SK-N-SH (cell line): Measurements from ENCODE around the gene CPOX. TPM values are rescaled to one million over a fixed set of nuclear protein-coding genes. Genes with fewer than 3 reads are reported as not detected.

Experiments
- CTCF ChIA-PET: fragments of 300-600, 350-600 bp; formaldehyde crosslinking; extraction: SDS; loops from one replicate; lab custom pipeline; 2021; lab: Yijun Ruan, JAX
- POLR2A ChIA-PET: fragments of 350-600 bp; sonication (Branson Sonifier 250); formaldehyde crosslinking; extraction: SDS; loops from one replicate; lab custom pipeline; 2020; ENCODE audit warnings: antibody characterized with exemption, inconsistent platforms; lab: Yijun Ruan, JAX
- DNase-seq: peaks from one replicate; pipeline ENCODE4 v3.0.0; 2012
- H2AFZ ChIP-seq: fragments of 200-600 bp; sonication (generic); 2 replicates; pipeline ENCODE4 v1.8.1; 2016; ENCODE audit warnings: antibody characterized with exemption, mild to moderate bottlenecking, low read depth
- H3F3A ChIP-seq: fragments of 200-600 bp; sonication (generic); replicated peaks from 2 replicates; pipeline ENCODE3; 2016; ENCODE audit warnings: antibody characterized with exemption, mild to moderate bottlenecking; ENCODE audit not compliant: insufficient read depth
- H3K27ac ChIP-seq, 2 experiments: fragments of 200-500 bp in 1 of 2; fragments of 200-600 bp in 1 of 2; sonication (Bioruptor generic) in 1 of 2; sonication (generic), shearing (Covaris generic) in 1 of 2; 2 replicates each; pipeline versions ENCODE4 v1.5.1 to v1.6.1; 2014 to 2016; ENCODE audit warnings: low read depth in 2 of 2, inconsistent platforms in 1 of 2, low read length in 1 of 2, mild to moderate bottlenecking in 1 of 2, mixed read lengths in 1 of 2
- H3K27me3 ChIP-seq: fragments of 200-600 bp; sonication (generic), shearing (Covaris generic); 2 replicates; pipeline ENCODE4 v1.6.1; 2016; ENCODE audit warnings: mixed run types; ENCODE audit not compliant: insufficient read depth
- H3K36me3 ChIP-seq, 2 experiments: fragments of 200-500 bp in 1 of 2; fragments of 200-600 bp in 1 of 2; sonication (Bioruptor generic) in 1 of 2; sonication (generic) in 1 of 2; replicated peaks in 1 of 2; 2 replicates each; pipeline versions ENCODE3 to v1.5.1; 2014 to 2016; ENCODE audit warnings: low read length in 1 of 2, mild to moderate bottlenecking in 1 of 2; ENCODE audit not compliant: insufficient read depth in 2 of 2, control insufficient read depth in 1 of 2
- H3K4me1 ChIP-seq, 2 experiments: fragments of 200-500 bp in 1 of 2; fragments of 200-600 bp in 1 of 2; sonication (Bioruptor generic) in 1 of 2; sonication (generic), shearing (Covaris generic) in 1 of 2; 2 replicates each; pipeline versions ENCODE4 v1.5.1 to v1.6.1; 2014 to 2016; ENCODE audit warnings: low read depth in 1 of 2, low read length in 1 of 2, mixed run types in 1 of 2; ENCODE audit not compliant: insufficient read depth in 2 of 2, control insufficient read depth in 1 of 2
- H3K4me2 ChIP-seq: fragments of 200-600 bp; sonication (generic), shearing (Covaris generic); 2 replicates; pipeline ENCODE4 v1.6.1; 2017; ENCODE audit warnings: mixed run types
- H3K4me3 ChIP-seq, 2 experiments: fragments of 200-500 bp in 1 of 2; fragments of 200-600 bp in 1 of 2; sonication (Bioruptor generic) in 1 of 2; sonication (generic), shearing (Covaris generic) in 1 of 2; 2 replicates each; pipeline versions ENCODE4 v1.5.1 to v1.8.1; 2014 to 2016; ENCODE audit warnings: low read depth in 2 of 2, inconsistent platforms in 1 of 2, low read length in 1 of 2, mild to moderate bottlenecking in 1 of 2, mixed read lengths in 1 of 2, moderate library complexity in 1 of 2
- H3K79me2 ChIP-seq: fragments of 200-600 bp; sonication (generic); 2 replicates; pipeline ENCODE4 v1.8.1; 2017; ENCODE audit warnings: mild to moderate bottlenecking; ENCODE audit not compliant: insufficient read depth
- H3K9ac ChIP-seq: fragments of 200-600 bp; sonication (generic); 2 replicates; pipeline ENCODE4 v1.6.1; 2017; ENCODE audit warnings: mixed run types
- H3K9me2 ChIP-seq: fragments of 200-600 bp; sonication (generic); 2 replicates; pipeline ENCODE4 v1.6.1; 2017; ENCODE audit warnings: mixed run types
- H3K9me3 ChIP-seq: fragments of 200-600 bp; sonication (generic); 2 replicates; pipeline ENCODE4 v1.6.1; 2017; ENCODE audit warnings: mixed run types, mild to moderate bottlenecking, moderate library complexity
- H4K20me1 ChIP-seq: fragments of 200-600 bp; sonication (generic); 2 replicates; pipeline ENCODE4 v1.6.1; 2017; ENCODE audit warnings: mild to moderate bottlenecking, mixed run types; ENCODE audit not compliant: insufficient read depth
- CHD2 ChIP-seq: fragments of 150-350 bp; IDR thresholded peaks from 2 replicates; pipeline ENCODE4 v1.6.1; 2018; ENCODE audit warnings: low read length; ENCODE audit not compliant: partially characterized antibody
- ELF1 ChIP-seq: IDR thresholded peaks from 2 replicates; pipeline ENCODE4 v1.4.0; 2012
- EP300 ChIP-seq, 2 experiments: IDR thresholded peaks; 2 replicates each; pipeline versions ENCODE4 v1.4.0 to v1.6.1; 2012; ENCODE audit warnings: borderline replicate concordance in 1 of 2, low read depth in 1 of 2, low read length in 1 of 2
- EZH2phosphoT487 ChIP-seq: fragments of 200-600 bp; sonication (generic); IDR thresholded peaks from 2 replicates; pipeline ENCODE4 v1.6.1; 2017; ENCODE audit warnings: low read depth, mixed run types, mild to moderate bottlenecking, antibody characterized with exemption, moderate library complexity, borderline replicate concordance
- FOXJ3 ChIP-seq: sonication (generic); formaldehyde crosslinking; IDR thresholded peaks from 2 replicates; pipeline ENCODE4 v1.5.1; 2020; ENCODE audit warnings: mild to moderate bottlenecking, missing genetic modification reagents
- GABPA ChIP-seq: IDR thresholded peaks from 2 replicates; pipeline ENCODE4 v1.4.0; 2012; ENCODE audit warnings: low read depth, mild to moderate bottlenecking
- JUND ChIP-seq: IDR thresholded peaks from 2 replicates; pipeline ENCODE4 v1.4.0; 2012
- MXI1 ChIP-seq: IDR thresholded peaks from 2 replicates; pipeline ENCODE4 v1.6.1; 2012; ENCODE audit warnings: mild to moderate bottlenecking, low read depth, low read length, improper control_type of control experiment
- NFIC ChIP-seq: IDR thresholded peaks from 2 replicates; pipeline ENCODE4 v1.4.0; 2012; ENCODE audit warnings: borderline replicate concordance
- NRF1 ChIP-seq: IDR thresholded peaks from 2 replicates; pipeline ENCODE4 v1.6.1; 2012; ENCODE audit warnings: low read depth, mild to moderate bottlenecking, low read length
- POLR2AphosphoS5 ChIP-seq: IDR thresholded peaks from 2 replicates; pipeline ENCODE4 v1.6.1; 2012; ENCODE audit warnings: low read depth, low read length
- RAD21 ChIP-seq: IDR thresholded peaks from 2 replicates; pipeline ENCODE4 v1.6.1; 2012; ENCODE audit warnings: mild to moderate bottlenecking, low read length
- RFX5 ChIP-seq: IDR thresholded peaks from 2 replicates; pipeline ENCODE4 v1.6.1; 2012; ENCODE audit warnings: mild to moderate bottlenecking, improper control_type of control experiment, low read length
- SIN3A ChIP-seq: IDR thresholded peaks from 2 replicates; pipeline ENCODE4 v1.6.1; 2012; ENCODE audit warnings: low read depth, mild to moderate bottlenecking, low read length, moderate library complexity, borderline replicate concordance
- SMC3 ChIP-seq: IDR thresholded peaks from 2 replicates; pipeline ENCODE4 v1.6.1; 2012; ENCODE audit warnings: low read depth, low read length, improper control_type of control experiment
- TEAD4 ChIP-seq: IDR thresholded peaks from 2 replicates; pipeline ENCODE4 v1.4.0; 2012; ENCODE audit warnings: mild to moderate bottlenecking, borderline replicate concordance; ENCODE audit not compliant: insufficient read depth
- WGBS: methylation state at CpG from one replicate; pipeline ENCODE4 v1.1.6; 2017; ENCODE audit warnings: low lambda C conversion rate; 5-methylcytosine and 5-hydroxymethylcytosine counted together
- polyA plus RNA-seq, 3 experiments: library from polyadenylated mRNA; depleted of rRNA; stranded (reverse); fragments of >200 nt; gene quantifications; 2 replicates each; pipeline ENCODE4 v1.2.3, GENCODE V29; 2012
- TF ChIP-seq, protein P1 (sequence below): IDR thresholded peaks from 2 replicates; pipeline ENCODE4 v1.6.1; 2012; ENCODE audit warnings: mild to moderate bottlenecking, low read depth, low read length, moderate library complexity
- TF ChIP-seq, protein P2 (sequence below): IDR thresholded peaks from 2 replicates; pipeline ENCODE4 v1.4.0; 2012; ENCODE audit warnings: low read depth
- TF ChIP-seq, protein P3 (sequence below): IDR thresholded peaks from 2 replicates; pipeline ENCODE4 v1.4.0; 2012; ENCODE audit warnings: low read depth, borderline replicate concordance
- TF ChIP-seq, protein P4 (sequence below): fragments of 150-350 bp; IDR thresholded peaks from 2 replicates; pipeline ENCODE4 v1.6.1; 2017; ENCODE audit warnings: antibody characterized with exemption, low read length, low read depth, borderline replicate concordance

Gene CPOX
- polyA plus RNA-seq, 1 of the 3 experiments (the other 2 are of a cell fraction), result 36.7 TPM

DNA sequence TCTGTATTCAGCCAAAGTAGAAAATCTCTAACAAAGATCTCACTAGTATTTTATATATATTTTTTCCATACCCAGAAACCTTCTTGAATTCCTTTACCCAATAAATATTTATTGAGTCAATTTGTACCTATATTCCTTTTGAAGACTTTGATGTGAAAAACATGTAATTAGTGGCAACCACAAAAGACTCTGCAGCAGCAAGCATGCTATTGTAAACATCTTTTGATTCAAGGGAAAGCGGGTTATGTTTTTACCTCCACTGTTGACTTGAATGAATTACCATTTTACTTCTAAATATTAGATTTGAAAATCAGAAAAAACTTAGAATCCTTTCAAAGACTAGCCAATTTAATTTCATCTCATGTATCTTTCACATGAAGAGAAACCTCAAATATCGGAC is 59.2 kb downstream of the CPOX start:
- Histone ChIP-seq H3K36me3 (no peaks in the 10 kb centered on the region), H3K9ac (no peak overlapping the region), H3K27ac (no peak overlapping the region), H3F3A (peaks cover 3% of the 10 kb centered on the region), H3K9me3 (0 out of 2 replicates have a peak, but pooled peaks cover 4% of the 10 kb centered on the region), H2AFZ (no peak overlapping the region), H3K4me2 (no peak overlapping the region), H4K20me1 (no peaks in the 10 kb centered on the region), H3K9me2 (no peaks in the 10 kb centered on the region), H3K27me3 (peaks cover 7% of the 10 kb centered on the region; the same call in 1 of the 2 replicates), H3K4me1 (no peaks in the 10 kb centered on the region; a peak in 1 of 4 replicates), H3K4me3 (no peak overlapping the region), H3K79me2 (no peaks in the 10 kb centered on the region)
- TF ChIP-seq MXI1, result no peak
- TF ChIP-seq SMC3, result no peak
- TF ChIP-seq SIN3A, result no peak
- TF ChIP-seq EP300 (IDR thresholded peaks at IDR 0.05; ENCODE audit: borderline replicate concordance in 1 of 2, low read depth in 1 of 2, low read length in 1 of 2), result no peak
- TF ChIP-seq, protein P1, sequence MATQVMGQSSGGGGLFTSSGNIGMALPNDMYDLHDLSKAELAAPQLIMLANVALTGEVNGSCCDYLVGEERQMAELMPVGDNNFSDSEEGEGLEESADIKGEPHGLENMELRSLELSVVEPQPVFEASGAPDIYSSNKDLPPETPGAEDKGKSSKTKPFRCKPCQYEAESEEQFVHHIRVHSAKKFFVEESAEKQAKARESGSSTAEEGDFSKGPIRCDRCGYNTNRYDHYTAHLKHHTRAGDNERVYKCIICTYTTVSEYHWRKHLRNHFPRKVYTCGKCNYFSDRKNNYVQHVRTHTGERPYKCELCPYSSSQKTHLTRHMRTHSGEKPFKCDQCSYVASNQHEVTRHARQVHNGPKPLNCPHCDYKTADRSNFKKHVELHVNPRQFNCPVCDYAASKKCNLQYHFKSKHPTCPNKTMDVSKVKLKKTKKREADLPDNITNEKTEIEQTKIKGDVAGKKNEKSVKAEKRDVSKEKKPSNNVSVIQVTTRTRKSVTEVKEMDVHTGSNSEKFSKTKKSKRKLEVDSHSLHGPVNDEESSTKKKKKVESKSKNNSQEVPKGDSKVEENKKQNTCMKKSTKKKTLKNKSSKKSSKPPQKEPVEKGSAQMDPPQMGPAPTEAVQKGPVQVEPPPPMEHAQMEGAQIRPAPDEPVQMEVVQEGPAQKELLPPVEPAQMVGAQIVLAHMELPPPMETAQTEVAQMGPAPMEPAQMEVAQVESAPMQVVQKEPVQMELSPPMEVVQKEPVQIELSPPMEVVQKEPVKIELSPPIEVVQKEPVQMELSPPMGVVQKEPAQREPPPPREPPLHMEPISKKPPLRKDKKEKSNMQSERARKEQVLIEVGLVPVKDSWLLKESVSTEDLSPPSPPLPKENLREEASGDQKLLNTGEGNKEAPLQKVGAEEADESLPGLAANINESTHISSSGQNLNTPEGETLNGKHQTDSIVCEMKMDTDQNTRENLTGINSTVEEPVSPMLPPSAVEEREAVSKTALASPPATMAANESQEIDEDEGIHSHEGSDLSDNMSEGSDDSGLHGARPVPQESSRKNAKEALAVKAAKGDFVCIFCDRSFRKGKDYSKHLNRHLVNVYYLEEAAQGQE, result no peak
- TF ChIP-seq CHD2, result no peak
- no peak for TF ChIP-seq NFIC
- TF ChIP-seq RFX5, result no peak
- no peak for TF ChIP-seq GABPA
- no peak for TF ChIP-seq FOXJ3 (CRISPR knock-in tag)
- TF ChIP-seq TEAD4, result no peak
- no peak for TF ChIP-seq JUND
- TF ChIP-seq POLR2AphosphoS5, result no peak
- WGBS, result 86% methylated on average over 2 of the region's 2 CpGs
- POLR2A ChIA-PET, result no interaction called here
- DNase-seq, result no peak
- CTCF ChIA-PET, result no interaction called here

DNA sequence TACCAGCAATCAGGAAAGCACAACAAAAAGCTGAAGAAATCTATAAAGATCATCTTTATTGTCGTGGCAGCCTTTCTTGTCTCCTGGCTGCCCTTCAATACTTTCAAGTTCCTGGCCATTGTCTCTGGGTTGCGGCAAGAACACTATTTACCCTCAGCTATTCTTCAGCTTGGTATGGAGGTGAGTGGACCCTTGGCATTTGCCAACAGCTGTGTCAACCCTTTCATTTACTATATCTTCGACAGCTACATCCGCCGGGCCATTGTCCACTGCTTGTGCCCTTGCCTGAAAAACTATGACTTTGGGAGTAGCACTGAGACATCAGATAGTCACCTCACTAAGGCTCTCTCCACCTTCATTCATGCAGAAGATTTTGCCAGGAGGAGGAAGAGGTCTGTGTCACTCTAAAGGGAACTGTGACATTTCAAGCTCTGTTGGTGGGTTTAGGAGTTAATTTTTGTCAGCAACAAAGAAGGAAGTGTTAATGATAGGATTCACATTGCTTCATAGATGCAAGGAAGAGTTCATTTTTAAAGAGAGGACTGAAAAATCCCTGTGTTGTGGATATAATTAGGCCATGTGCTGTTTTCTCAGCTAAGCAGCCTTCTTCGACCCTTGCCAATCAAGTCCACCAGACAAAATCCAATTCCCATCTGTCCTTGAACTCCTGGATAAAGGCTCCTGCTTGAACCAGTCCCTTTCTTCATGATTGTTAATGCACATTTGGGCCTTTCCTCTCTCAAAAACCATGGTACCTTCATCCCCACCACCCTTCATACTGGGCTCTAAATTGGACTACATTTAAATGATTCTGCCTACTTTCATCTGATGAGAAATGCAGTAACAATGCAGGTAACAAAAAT is 60.5 kb downstream of the CPOX start:
- 71% methylated on average over 6 of the region's 6 CpGs for WGBS
- H3K36me3 ChIP-seq, result no peaks in the 10 kb centered on the region
- H3F3A ChIP-seq, result no peaks in the 10 kb centered on the region
- H3K9ac ChIP-seq, result no peak overlapping the region
- ChIA-PET POLR2A (interaction anchor here (1.1 kb wide), 1 partner anchor 10 kb away, joined by 3 read pairs; the partner anchor contains the start of gene CLDND1), CTCF (interaction anchor here (0.8 kb wide), 1 partner anchor 64 kb away, joined by 3 read pairs; no protein-coding TSS in a partner anchor)
- no peak for DNase-seq
- H3K9me3 ChIP-seq, result no peaks in the 10 kb centered on the region
- H4K20me1 ChIP-seq, result no peaks in the 10 kb centered on the region
- no peaks in the 10 kb centered on the region; a peak in 1 of 4 replicates for H3K4me1 ChIP-seq
- H3K27me3 ChIP-seq, result peaks cover 7% of the 10 kb centered on the region; the same call in 1 of the 2 replicates
- H3K4me3 ChIP-seq, result no peak overlapping the region
- H3K79me2 ChIP-seq, result no peaks in the 10 kb centered on the region
- H3K9me2 ChIP-seq, result no peaks in the 10 kb centered on the region
- H3K4me2 ChIP-seq, result no peak overlapping the region
- no peak overlapping the region for H3K27ac ChIP-seq
- TF ChIP-seq SIN3A (no peak), ELF1 (no peak), NRF1 (no peak), CHD2 (no peak), EP300 (IDR thresholded peaks at IDR 0.05; ENCODE audit: borderline replicate concordance in 1 of 2, low read depth in 1 of 2, low read length in 1 of 2) (no peak), EZH2phosphoT487 (no peak), RAD21 (no peak), POLR2AphosphoS5 (no peak)
- TF ChIP-seq, protein P2, sequence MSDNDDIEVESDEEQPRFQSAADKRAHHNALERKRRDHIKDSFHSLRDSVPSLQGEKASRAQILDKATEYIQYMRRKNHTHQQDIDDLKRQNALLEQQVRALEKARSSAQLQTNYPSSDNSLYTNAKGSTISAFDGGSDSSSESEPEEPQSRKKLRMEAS, result no peak
- TF ChIP-seq, protein P3, sequence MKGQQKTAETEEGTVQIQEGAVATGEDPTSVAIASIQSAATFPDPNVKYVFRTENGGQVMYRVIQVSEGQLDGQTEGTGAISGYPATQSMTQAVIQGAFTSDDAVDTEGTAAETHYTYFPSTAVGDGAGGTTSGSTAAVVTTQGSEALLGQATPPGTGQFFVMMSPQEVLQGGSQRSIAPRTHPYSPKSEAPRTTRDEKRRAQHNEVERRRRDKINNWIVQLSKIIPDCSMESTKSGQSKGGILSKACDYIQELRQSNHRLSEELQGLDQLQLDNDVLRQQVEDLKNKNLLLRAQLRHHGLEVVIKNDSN, result no peak
- TF ChIP-seq, protein P4, sequence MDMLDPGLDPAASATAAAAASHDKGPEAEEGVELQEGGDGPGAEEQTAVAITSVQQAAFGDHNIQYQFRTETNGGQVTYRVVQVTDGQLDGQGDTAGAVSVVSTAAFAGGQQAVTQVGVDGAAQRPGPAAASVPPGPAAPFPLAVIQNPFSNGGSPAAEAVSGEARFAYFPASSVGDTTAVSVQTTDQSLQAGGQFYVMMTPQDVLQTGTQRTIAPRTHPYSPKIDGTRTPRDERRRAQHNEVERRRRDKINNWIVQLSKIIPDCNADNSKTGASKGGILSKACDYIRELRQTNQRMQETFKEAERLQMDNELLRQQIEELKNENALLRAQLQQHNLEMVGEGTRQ, result no peak
- H2AFZ ChIP-seq, result no peak overlapping the region
